Hepatic stellate cell (primary cell): ENCODE results near the gene CMTM2.

Experiments used
- DNase-seq: peaks from one replicate; pipeline ENCODE4 v3.0.0; 2011; ENCODE audit warnings: low spot score

The CMTM2 gene

GRCh38 chr16:66578651-66579531 lies at the start of gene CMTM2:
TSS of gene CMTM2 (plus strand) at chr16:66579463. CDS start at chr16:66579608, 145 bp downstream.
- no peak for DNase-seq

DNA sequence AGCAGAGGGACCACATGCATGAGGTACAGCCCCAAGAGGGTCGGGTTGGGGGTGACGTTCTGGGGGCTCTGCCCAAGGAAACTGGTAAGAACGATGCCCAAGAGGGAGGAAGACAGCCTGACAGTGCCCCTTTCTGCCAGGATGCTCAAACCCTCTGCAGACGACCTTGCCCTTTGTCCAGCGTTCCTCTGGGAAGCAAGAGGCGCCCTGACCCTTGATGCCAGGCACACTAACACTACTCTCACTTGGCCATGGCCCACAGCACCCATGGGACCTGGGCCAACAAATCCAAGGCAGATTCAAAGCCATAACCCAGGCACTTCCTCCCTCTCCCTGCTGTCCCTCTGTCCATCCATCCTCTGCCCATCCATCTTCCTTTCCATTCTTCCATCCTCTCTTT lies 49.8 kb upstream of the CMTM2 start:
- no peak for DNase-seq

DNA sequence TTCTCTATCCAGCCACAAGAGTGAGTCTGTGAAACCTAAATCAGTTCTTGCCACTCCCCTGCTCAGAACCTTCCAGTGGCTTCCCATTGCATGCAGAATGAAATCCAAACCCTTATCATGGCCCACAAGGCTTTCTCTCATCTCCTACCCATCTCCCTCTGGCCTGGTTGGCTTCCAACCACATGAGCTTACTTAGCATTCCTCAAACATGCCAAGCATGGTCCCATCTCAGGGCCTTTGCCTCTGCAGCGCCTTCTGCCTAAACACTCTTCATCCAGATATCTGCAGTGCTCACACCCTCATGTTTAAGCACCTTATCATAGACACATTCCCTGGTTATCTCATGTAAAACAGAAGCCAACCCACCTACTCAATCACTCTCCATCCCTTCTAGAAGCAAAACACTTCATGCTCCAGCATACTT lies 44.9 kb upstream of the CMTM2 start:
- no peak for DNase-seq

GRCh38 chr16:66536525-66536924 lies 42.7 kb upstream of the CMTM2 start:
- no peak for DNase-seq

DNA sequence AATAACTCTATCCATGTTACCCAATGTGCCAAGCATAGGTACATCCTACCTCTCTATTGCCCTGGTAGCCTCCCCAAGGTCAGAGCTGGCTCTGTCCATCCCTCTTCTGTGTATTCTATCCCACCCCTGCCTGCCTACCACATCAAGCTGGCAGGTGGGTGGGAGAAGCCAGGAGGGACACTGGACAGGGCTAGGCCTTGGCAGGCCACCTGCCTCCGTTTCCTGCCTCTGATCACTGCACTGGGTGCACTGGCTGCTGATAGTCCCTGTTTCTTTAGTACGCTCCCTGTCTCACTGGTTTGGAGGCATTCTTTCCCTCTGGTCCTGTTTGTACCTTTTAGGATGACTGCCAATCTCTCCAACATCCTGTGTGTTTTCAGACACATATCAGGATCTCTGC lies 42.0 kb upstream of the CMTM2 start:
- no peak for DNase-seq

DNA sequence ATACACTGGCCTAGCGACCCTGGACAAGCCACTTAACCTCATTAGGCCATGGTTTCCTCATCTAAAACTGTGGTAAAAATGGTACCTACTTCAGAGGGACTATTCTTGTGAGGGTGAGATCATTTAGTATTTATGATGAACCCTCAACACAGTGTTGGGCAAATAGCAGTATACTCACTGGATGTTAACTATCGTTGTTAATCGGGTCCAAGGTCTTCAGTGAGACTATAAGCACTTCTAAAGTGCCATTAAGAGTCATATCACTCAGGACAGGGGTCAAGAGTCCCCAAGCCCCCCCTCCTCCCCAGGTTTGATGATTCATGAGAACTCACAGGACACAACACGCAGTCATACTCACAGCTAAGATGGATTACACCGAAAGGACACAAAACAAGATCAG lies 40.4 kb upstream of the CMTM2 start:
- no peak for DNase-seq

- no peak for DNase-seq
Observed at GRCh38 chr16:66539623-66540469, 39.4 kb upstream of the CMTM2 start.

DNA sequence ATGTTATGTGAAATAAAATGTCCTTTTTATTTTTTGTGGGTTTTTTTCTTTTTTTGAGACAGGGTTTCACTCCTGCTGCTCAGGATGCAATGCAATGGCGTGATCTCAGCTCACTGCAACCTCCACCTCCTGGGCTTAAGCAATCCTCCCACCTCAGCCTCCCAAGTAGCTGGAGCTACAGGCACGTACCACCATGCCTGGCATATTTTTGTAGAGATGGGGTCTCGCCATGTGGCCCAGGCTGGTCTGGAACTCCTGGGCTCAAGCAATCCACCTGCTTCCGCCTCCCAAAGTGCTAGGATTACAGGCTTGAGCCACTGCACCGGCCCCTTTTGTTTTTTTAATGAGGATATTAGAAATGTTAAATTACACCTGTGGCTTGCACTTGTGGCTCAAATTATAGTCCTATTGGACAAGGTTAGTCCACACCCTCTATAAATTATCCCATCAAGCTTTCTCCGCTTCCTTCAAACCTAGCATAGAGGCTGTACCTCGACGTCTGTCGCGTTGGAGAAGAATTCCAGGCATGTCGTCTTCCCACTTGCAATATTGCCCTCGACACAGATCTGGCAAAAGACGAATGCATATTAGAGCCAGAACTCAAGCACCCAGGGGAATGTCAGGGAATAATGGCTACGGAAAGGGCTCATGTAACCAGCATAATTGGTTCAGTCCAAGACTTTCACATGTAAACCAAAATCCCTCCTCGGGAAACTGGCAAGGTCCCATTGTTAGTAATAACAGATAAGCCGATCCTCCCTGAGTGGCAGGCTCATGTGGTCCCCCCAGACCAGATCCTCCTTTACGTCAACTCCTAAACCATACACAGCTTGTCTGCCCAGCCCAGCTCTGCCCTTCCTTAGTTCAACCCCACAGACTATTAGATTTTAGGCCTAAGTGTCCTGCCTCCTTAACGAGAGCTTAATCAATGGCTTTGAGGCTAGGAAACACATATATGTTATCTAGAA lies 37.6 kb upstream of the CMTM2 start:
- DNase-seq: no peak

DNA sequence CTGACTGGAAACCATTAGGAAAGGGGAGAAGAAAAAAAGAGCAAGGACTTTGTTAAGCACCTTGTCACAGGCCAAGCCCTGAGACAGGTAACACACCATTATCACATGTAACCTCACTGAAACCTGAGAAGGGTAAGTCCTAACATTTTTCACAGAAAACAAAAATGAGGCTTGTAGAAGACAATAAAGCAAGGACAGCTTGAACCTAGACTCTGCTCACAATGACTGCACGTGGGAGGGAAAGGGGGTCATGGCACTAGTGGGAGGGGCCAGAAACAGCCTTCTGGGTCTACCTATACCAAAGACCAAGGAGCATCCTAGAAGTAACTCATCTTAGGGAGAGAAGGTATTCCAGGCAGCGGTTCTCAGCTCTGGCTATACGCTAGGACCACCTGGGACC lies 36.9 kb upstream of the CMTM2 start:
- DNase-seq: no peak

GRCh38 chr16:66543541-66543940 lies 35.7 kb upstream of the CMTM2 start:
- no peak for DNase-seq

DNA sequence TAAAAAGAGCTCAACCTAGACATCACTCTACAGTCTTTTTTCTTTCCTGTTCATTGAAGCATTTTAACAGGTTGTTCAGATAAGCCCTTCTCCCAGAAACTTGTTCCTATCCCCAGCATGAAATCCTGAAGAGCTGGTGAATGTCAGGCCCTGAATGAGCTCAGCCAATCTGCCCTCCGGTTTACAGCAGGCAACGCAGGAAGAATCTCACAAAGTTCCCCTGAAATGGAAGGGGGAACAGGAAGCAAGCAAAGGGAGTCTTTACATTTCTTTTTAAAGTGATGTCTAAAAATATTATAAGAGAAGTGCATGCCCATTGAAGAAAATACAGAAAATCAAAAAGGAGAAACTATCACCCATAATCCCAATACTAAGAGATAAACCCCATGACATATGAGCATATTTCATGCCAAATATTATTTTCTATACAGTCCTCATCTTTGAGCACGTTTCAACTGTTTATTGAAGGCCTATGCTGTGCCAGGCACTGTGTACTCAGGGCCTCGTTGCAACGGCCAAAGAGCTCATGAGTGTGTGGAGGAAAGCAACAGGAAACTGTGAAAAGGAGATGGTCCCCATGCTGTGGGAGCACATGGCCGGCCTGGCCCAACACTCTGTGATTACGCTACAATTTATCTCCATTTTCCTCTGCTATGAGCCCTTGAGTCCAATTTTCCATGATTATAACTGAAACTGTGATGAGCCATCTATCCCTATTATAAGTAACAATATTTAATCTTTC lies 35.1 kb upstream of the CMTM2 start:
- DNase-seq: no peak

- no peak for DNase-seq
Observed at GRCh38 chr16:66547101-66547989, 31.9 kb upstream of the CMTM2 start.

DNA sequence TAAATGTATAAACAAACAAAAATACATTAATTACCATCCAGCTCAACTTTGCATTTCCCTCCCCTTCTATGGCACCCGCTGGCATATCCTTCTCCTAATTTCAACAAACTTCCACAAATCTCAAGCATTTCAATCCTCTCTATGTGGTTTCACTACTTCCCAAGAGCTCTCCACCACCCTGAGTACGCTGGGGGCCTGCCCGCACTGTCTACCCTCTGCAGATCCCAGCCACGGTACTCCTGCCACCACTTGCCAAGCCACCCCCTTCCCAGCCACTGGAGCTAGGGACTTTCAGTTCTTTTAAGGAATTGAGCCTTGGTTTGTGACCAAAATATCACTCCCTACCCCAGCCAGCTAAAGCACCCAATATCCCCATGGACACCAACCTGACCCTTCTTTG lies 31.2 kb upstream of the CMTM2 start:
- DNase-seq: no peak

DNA sequence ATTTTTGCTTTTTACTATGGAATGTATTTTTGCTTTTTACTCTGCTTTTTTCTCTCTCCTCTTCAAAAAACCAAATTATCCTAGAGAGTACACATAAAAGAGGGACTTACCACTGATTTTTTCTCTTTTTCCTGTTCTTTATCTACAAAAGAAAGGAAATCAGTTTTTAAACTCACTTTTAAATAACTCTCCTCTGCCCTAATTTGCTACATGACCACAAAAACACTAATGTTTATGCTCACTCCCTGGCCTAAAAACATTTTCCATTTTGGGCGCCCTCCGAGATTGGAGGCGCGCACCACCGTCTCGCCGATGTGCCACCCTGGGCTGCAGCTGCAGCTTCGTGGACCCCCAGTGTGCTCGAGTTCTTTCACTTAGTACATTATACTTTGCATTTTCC lies 30.4 kb upstream of the CMTM2 start:
- no peak for DNase-seq

GRCh38 chr16:66549284-66550131 lies 29.8 kb upstream of the CMTM2 start, which contains the start of gene TK2:
TSS of gene TK2 (minus strand) at chr16:66550122. CDS start at chr16:66550061, 61 bp downstream.
- DNase-seq: peak; percentile 83

GRCh38 chr16:66551348-66551759 lies 27.9 kb upstream of the CMTM2 start:
- no peak for DNase-seq

DNA sequence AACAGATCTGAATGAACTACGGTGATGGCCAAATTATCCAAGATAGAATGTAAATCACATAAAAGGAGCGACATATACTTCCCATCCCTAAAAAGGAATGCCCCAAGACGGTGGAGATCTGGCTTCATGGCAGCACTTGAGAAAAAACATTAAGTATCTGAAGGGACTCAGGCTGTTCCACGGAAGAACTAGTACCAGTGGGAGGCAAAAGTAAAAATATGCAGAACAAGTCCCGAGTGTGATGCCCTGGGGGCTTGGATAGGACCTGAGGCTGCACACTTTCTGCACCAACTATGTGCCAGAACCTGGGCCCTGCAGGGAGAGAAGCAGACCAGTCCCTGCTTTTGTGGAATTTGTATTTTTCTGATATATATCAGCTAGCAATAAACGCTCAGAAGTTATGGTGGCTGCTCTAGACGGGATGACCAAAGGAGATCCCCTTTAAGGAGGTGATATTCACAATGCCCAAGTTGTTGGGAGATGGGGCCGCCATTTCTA lies 27.4 kb upstream of the CMTM2 start:
- no peak for DNase-seq

DNA sequence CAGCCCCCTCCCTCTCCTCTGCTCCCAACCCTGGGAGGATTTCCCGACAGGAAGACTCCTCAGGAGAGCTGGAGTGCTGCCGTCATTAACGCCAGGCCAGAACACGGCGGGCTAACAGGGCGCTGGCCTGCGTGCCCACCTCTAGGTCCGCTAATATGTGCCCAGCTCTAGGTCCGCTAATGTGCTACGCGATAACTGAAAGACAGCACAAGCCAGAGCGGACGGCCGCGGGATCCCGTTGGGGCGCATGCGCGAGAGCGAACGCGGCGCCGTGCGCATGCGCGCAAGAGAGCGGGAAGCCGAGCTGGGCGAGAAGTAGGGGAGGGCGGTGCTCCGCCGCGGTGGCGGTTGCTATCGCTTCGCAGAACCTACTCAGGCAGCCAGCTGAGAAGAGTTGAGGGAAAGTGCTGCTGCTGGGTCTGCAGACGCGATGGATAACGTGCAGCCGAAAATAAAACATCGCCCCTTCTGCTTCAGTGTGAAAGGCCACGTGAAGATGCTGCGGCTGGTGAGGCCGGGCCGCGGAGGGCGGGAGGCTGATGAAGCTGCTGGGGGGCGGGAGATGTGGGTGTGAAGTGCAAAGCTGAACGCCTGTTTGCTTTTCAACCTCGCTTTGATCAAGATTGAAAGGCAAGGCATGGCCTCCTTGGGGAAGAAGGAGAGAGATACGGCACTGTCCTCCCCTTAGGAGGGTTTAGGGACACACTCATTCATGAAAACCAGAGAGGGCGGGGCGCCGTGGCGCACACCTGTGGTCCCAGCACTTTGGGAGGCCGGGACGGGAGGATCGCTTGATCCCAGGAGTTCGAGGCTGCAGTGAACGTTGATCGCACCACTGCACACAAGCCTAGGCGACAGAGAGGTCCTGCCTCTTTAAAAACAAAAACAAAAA lies 26.7 kb upstream of the CMTM2 start, which contains the start of gene CKLF:
Gene CKLF, plus strand, starts transcription at position 291 of the 892 bp plus-strand sequence. Its CDS starts 140 bp downstream, at position 431.
- peak; percentile 98 for DNase-seq
